Psoas muscle (tissue), 8 donors: Measurements from ENCODE around the gene BAG5. TPM values are rescaled to one million over a fixed set of nuclear protein-coding genes. Genes with fewer than 3 reads are reported as not detected.

ENCODE experiments used
- ATAC-seq, 4 donors: fragments of 200-7000 bp; cut with Tn5 transposase; one replicate each; pipeline ENCODE4 v1.9.1; 2020; ENCODE audit warnings: moderate library complexity in 3 of 4, mild to moderate bottlenecking in 2 of 4
- DNase-seq, 2 donors: peaks; one replicate each; pipeline ENCODE4 v3.0.0-alpha.2; 2020
- H3K27ac ChIP-seq: fragments of 200-600 bp; one replicate; pipeline ENCODE4 v1.8.0; 2022
- H3K27me3 ChIP-seq, 3 donors: fragments of 200-600 bp in 1 of 3; one replicate each; pipeline versions ENCODE4 v1.6.1 to v1.8.0; 2013 to 2022; ENCODE audit warnings: low read length in 2 of 3, mild to moderate bottlenecking in 2 of 3, moderate library complexity in 1 of 3; ENCODE audit not compliant: insufficient read depth in 3 of 3
- H3K36me3 ChIP-seq, 2 donors: fragments of 200-600 bp in 1 of 2; one replicate each; pipeline versions ENCODE4 v1.6.1 to v1.8.0; 2013 to 2022; ENCODE audit warnings: low read depth in 1 of 2, mild to moderate bottlenecking in 1 of 2, moderate library complexity in 1 of 2; ENCODE audit not compliant: insufficient read depth in 1 of 2
- H3K4me1 ChIP-seq: fragments of 200-600 bp; one replicate; pipeline ENCODE4 v1.8.0; 2022
- H3K4me3 ChIP-seq: fragments of 200-600 bp; one replicate; pipeline ENCODE4 v1.8.0; 2022; ENCODE audit warnings: mild to moderate bottlenecking
- H3K9me3 ChIP-seq: fragments of 200-600 bp; one replicate; pipeline ENCODE4 v1.8.0; 2022
- WGBS, 3 donors: extraction: QIAGEN DNeasy Blood & Tissue Kit; methylation state at CpG; one replicate each; pipeline versions ENCODE4 v1.1.6 to v1.1.7; 2013; 5-methylcytosine and 5-hydroxymethylcytosine counted together
- intact Hi-C, 2 donors: fragments of 100-400 bp; cut with DNase I; formaldehyde crosslinking; loops; one replicate each; pipeline versions ENCODE4 v1.11.0 to v1.14.2; 2022
- polyA plus RNA-seq, 3 donors: library from polyadenylated mRNA; stranded (reverse); fragments of 200-250 nt; gene quantifications; one replicate each; pipeline ENCODE4 v1.2.3, GENCODE V29; 2013
- total RNA-seq, 4 donors: library from RNA; stranded (reverse); fragmentation: NEBNext Ultra II Directional in 2 of 4; extraction: Animal tissue kit (Norgen Biotek cat#: 25700) in 2 of 4; gene quantifications; one replicate each; pipeline versions ENCODE4 v1.2.1 to v1.2.4, GENCODE V29; 2021 to 2023
- TF ChIP-seq, protein P1 (sequence below): fragments of 200-600 bp; IDR thresholded peaks from one replicate; pipeline ENCODE4 v1.8.0; 2022; ENCODE audit warnings: antibody characterized with exemption
- donor health status: healthy with polysubstance abuse.
- donor health status: DM: no; HTN: no; CAD: no; lungs with moderate emphysema.
- donor health status: Bipolar disorder and iron deficiency.
- donor health status: healthy.
- donor health status: DM: yes; HTN: yes; CAD: no.
- donor health status: DM: no; HTN: no; CAD: no.
- donor health status: DM: no; HTN: no; CAD: no.
- donor health status: DM: yes; HTN: yes; CAD: no.

The BAG5 gene
- total and polyA plus RNA-seq, 7 donors: 8.7 to 29.5 (median 17.9) TPM

DNA sequence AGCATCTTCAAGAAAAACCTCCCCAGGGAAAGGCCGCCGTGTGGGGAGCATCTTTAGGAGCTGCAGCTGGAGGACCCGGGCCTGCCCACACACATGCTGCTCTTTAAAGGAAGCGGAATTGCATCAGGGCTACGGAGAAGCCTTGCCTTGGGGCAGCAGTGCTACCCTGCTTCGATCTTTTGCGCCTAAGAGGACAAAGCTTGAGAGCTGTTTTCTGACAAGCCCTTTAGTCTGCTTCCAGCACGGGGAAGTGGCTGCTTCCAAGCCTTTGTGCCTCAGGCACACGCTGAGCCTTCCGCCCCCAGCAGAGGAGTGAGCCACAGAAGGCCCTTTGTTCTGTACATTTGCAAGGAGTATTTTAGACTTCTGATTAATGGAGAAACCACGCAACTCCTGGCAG is 31.8 kb upstream of the BAG5 start:
- 49 to 55% (median 53%) methylated on average over 9 to 11 of the region's 11 CpGs for WGBS, 3 donors
- H3K27ac ChIP-seq: no peak overlapping the region
- intact Hi-C loops: no loop called here
- no peak overlapping the region for H3K4me3 ChIP-seq
- peaks cover 5% of the 10 kb centered on the region for H3K4me1 ChIP-seq
- ATAC-seq (peak in 3 of 4 donors; percentile 38 to 55 (median 54)), DNase-seq (no peak)
- H3K36me3 ChIP-seq: peaks cover 0 to 18% of the 10 kb centered on the region in 2 donors
- TF ChIP-seq, protein P1, sequence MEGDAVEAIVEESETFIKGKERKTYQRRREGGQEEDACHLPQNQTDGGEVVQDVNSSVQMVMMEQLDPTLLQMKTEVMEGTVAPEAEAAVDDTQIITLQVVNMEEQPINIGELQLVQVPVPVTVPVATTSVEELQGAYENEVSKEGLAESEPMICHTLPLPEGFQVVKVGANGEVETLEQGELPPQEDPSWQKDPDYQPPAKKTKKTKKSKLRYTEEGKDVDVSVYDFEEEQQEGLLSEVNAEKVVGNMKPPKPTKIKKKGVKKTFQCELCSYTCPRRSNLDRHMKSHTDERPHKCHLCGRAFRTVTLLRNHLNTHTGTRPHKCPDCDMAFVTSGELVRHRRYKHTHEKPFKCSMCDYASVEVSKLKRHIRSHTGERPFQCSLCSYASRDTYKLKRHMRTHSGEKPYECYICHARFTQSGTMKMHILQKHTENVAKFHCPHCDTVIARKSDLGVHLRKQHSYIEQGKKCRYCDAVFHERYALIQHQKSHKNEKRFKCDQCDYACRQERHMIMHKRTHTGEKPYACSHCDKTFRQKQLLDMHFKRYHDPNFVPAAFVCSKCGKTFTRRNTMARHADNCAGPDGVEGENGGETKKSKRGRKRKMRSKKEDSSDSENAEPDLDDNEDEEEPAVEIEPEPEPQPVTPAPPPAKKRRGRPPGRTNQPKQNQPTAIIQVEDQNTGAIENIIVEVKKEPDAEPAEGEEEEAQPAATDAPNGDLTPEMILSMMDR: no peak
- no peaks in the 10 kb centered on the region for H3K9me3 ChIP-seq
- no peaks in the 10 kb centered on the region for H3K27me3 ChIP-seq

DNA sequence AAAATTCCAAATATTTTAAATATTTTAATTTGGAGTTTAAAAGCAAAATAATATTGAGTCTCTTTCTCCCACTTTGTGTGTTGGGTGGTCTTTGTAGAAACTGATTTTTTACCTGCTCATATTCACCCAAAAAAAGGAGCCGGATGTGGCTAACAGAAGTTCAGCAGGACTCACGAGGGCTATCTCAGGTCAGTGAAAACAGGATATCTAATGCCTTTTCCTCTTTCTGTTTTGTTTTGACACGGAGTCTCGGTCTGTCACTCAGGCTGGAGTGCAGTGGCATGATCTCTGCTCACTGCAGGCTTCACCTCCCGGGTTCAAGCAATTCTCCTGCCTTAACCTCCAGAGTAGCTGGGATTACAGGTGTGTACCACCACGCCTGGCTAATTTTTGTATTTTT is 31.1 kb upstream of the BAG5 start:
- 68 to 78% (median 74%) methylated on average over 6 of the region's 6 CpGs for WGBS, 3 donors
- Histone ChIP-seq H3K9me3 (no peaks in the 10 kb centered on the region), H3K27ac (no peak overlapping the region), H3K27me3 (no peaks in the 10 kb centered on the region), H3K4me1 (peaks cover 5% of the 10 kb centered on the region), H3K36me3 (peaks cover 0 to 25% of the 10 kb centered on the region in 2 donors), H3K4me3 (no peak overlapping the region)
- intact Hi-C loops: no loop called here
- no peak for ATAC-seq
- TF ChIP-seq, protein P1: no peak
- DNase-seq: no peak

DNA sequence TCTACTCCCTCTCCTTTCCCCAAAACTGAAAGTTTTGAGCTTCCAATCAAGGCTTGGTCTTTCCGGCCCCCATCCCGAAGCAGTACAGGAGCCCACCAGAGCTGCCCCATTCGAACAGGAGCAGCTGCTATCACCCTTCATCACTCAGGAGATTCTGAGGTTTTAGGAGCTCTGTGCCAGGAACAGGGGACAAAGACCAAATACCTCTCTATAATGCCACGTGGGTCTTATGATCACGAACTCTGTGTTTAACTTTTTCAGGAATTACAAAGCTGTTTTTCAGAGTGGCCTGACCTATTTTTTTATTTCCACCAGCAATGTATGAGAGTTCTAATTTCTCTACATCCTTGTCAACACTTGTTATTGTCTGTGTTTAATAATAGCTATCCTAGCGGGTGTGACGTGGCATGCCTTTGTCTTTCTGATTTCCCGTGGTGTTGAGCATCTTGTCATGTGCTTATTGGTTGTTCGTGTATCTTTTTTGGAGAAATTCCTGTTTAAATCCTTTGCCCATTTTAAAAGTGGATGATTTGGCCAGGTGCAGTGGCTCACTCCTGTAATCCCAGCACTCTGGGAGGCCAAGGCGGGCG is 22.0 kb upstream of the BAG5 start:
- H3K36me3 ChIP-seq: peaks cover 0 to 56% of the 10 kb centered on the region in 2 donors
- ATAC-seq (no peak), DNase-seq (no peak)
- 83 to 86% (median 84%) methylated on average over 11 of the region's 11 CpGs for WGBS, 3 donors
- TF ChIP-seq, protein P1: no peak
- no peak overlapping the region for H3K27ac ChIP-seq
- no peaks in the 10 kb centered on the region for H3K9me3 ChIP-seq
- no peaks in the 10 kb centered on the region for H3K27me3 ChIP-seq
- intact Hi-C loops: no loop called here
- no peaks in the 10 kb centered on the region for H3K4me1 ChIP-seq
- no peak overlapping the region for H3K4me3 ChIP-seq

DNA sequence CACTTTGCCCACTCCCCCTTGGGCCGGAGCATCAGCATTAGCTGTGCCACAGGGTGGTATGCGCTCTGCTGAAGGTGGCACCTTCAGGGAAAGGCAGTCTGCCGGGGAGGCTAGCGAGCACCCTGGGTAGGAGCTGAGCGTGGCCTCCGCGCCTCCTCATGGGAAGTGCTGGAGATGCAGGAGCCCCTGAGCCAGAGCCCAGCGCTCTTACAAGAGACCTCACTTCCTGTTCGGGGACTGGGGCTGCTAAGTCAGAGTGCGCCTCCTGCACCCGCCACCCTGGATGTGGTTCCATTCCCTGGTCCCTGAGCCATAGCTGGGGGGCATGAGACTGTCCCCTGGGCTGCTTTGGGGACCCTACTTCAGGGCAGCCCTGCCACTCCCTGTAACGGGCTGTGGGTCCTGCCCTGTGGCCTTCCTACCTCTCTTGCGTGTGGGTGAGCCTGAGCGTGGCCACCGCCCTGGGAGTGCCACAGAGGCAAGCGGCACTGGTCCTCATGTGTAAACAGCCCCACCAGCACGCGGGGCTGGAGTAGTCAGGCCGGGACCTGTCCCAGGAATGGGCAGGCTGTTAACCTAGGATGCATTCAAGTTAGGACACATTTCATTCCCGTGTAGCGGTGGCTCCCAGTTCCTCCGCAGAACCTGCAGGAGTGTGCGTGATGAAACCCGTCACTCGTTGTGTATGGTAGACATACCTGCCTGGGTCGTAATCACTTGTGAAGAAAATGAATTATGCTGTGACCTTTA is 19.7 kb upstream of the BAG5 start:
- no peak for DNase-seq
- ATAC-seq: peak in 1 of 4 donors; percentile 36
- H3K4me1 ChIP-seq: no peaks in the 10 kb centered on the region
- TF ChIP-seq, protein P1: no peak
- no peak overlapping the region for H3K4me3 ChIP-seq
- no peaks in the 10 kb centered on the region for H3K9me3 ChIP-seq
- intact Hi-C loops: no loop called here
- H3K27me3 ChIP-seq: no peaks in the 10 kb centered on the region
- peaks cover 3 to 57% of the 10 kb centered on the region in 2 donors for H3K36me3 ChIP-seq
- 91 to 96% (median 92%) methylated on average over 26 of the region's 26 CpGs for WGBS, 3 donors
- H3K27ac ChIP-seq: no peak overlapping the region
